Measurements from ENCODE around the gene TRAPPC2. TPM values are rescaled to one million over a fixed set of nuclear protein-coding genes. Genes with fewer than 3 reads are reported as not detected.

TRAPPC2 gene
- 23.5 TPM for total RNA-seq

- peak; percentile 96 for DNase-seq
Measured at GRCh38 chrX:13734278-13735172, at the start of gene TRAPPC2, which contains the start of gene OFD1. Gene TRAPPC2, minus strand, starts transcription at chrX:13734620. Its CDS starts 14,657 bp downstream, at chrX:13719963. Gene OFD1, plus strand, starts transcription at chrX:13734748. Its CDS starts 324 bp downstream, at chrX:13735072.

- no peak for DNase-seq
Measured at GRCh38 chrX:13780868-13781427, 46.5 kb upstream of the TRAPPC2 start.

GRCh38 chrX:13778916-13779315, 44.5 kb upstream of the TRAPPC2 start:
- DNase-seq = peak; percentile 28

GRCh38 chrX:13776387-13776786, 42.0 kb upstream of the TRAPPC2 start:
- no peak for DNase-seq

- no peak for DNase-seq
Measured at GRCh38 chrX:13775837-13776236, 41.4 kb upstream of the TRAPPC2 start.

GRCh38 chrX:13774696-13775095, 40.3 kb upstream of the TRAPPC2 start:
- DNase-seq = no peak

- no peak for DNase-seq
Measured at GRCh38 chrX:13770013-13770535, 35.7 kb upstream of the TRAPPC2 start.

GRCh38 chrX:13768939-13769338, 34.5 kb upstream of the TRAPPC2 start:
- DNase-seq = no peak

GRCh38 chrX:13764765-13765164, 30.3 kb upstream of the TRAPPC2 start:
- peak; percentile 65 for DNase-seq

- DNase-seq = peak; percentile 9
Measured at GRCh38 chrX:13764281-13764680, 29.9 kb upstream of the TRAPPC2 start.

GRCh38 chrX:13763489-13763888, 29.1 kb upstream of the TRAPPC2 start:
- peak; percentile 76 for DNase-seq

- DNase-seq = no peak
Measured at GRCh38 chrX:13761606-13762414, 27.4 kb upstream of the TRAPPC2 start.

GRCh38 chrX:13760426-13760825, 26.0 kb upstream of the TRAPPC2 start:
- no peak for DNase-seq

- DNase-seq = no peak
Measured at GRCh38 chrX:13759152-13759718, 24.8 kb upstream of the TRAPPC2 start.

- DNase-seq = no peak
Measured at GRCh38 chrX:13756381-13756780, 22.0 kb upstream of the TRAPPC2 start.

- DNase-seq = no peak
Measured at GRCh38 chrX:13755254-13755653, 20.8 kb upstream of the TRAPPC2 start.

- DNase-seq = no peak
Measured at GRCh38 chrX:13754765-13755164, 20.3 kb upstream of the TRAPPC2 start.

- DNase-seq = peak; percentile 62
Measured at GRCh38 chrX:13752646-13753045, 18.2 kb upstream of the TRAPPC2 start.

- DNase-seq = no peak
Measured at GRCh38 chrX:13752141-13752540, 17.7 kb upstream of the TRAPPC2 start.

GRCh38 chrX:13750812-13751211, 16.4 kb upstream of the TRAPPC2 start:
- DNase-seq = no peak

GRCh38 chrX:13750204-13750603, 15.8 kb upstream of the TRAPPC2 start:
- peak; percentile 43 for DNase-seq

- no peak for DNase-seq
Measured at GRCh38 chrX:13748486-13748885, 14.1 kb upstream of the TRAPPC2 start.

Data from tongue (tissue), 2 donors.